Keratinocyte (primary cell): ENCODE measurements around the gene SLC12A1. TPM values are rescaled to one million over a fixed set of nuclear protein-coding genes. Genes with fewer than 3 reads are reported as not detected.

Source experiments
- DNase-seq: peaks from one replicate; pipeline ENCODE4 v3.0.0-alpha.2; 2011; ENCODE audit warnings: low read depth, missing footprints, low spot score
- FAIRE-seq: peaks from 2 replicates; lab custom pipeline; 2011; peaks lifted over from hg19 to GRCh38; lab: Jason Lieb, UNC
- H2AFZ ChIP-seq: 2 replicates; pipeline ENCODE4 v1.6.0; 2012; ENCODE audit warnings: low read length, control low read depth, inconsistent platforms; ENCODE audit not compliant: control insufficient read depth
- H3K27ac ChIP-seq: 2 replicates; pipeline ENCODE4 v1.5.1; 2011; ENCODE audit warnings: low read length; ENCODE audit not compliant: control insufficient read depth, insufficient read depth
- H3K27me3 ChIP-seq: 3 replicates; pipeline ENCODE4 v1.6.0; 2011; ENCODE audit warnings: low read length; ENCODE audit not compliant: control insufficient read depth, insufficient read depth; ENCODE audit errors: extremely low read depth
- H3K36me3 ChIP-seq, 2 experiments: 2 replicates in 1 of 2; 3 replicates in 1 of 2; pipeline ENCODE4 v1.5.1; 2011; ENCODE audit warnings: low read length in 2 of 2, mild to moderate bottlenecking in 1 of 2; ENCODE audit not compliant: control insufficient read depth in 2 of 2, insufficient read depth in 2 of 2; ENCODE audit errors: extremely low read depth in 1 of 2
- H3K4me1 ChIP-seq: 3 replicates; pipeline ENCODE4 v1.5.1; 2011; ENCODE audit warnings: low read length; ENCODE audit not compliant: control insufficient read depth, insufficient read depth; ENCODE audit errors: extremely low read depth
- H3K4me2 ChIP-seq: 3 replicates; pipeline ENCODE4 v1.6.0; 2011; ENCODE audit warnings: low read depth, low read length; ENCODE audit not compliant: control insufficient read depth, insufficient read depth; ENCODE audit errors: extremely low read depth
- H3K4me3 ChIP-seq, 3 experiments: fragments of 200-600 bp in 1 of 3; sonication (generic) in 1 of 3; 2 replicates in 2 of 3; 3 replicates in 1 of 3; pipeline ENCODE4 v1.5.1; 2011 to 2016; ENCODE audit warnings: low read length in 3 of 3, mild to moderate bottlenecking in 3 of 3, control low read depth in 2 of 3, inconsistent platforms in 1 of 3, low read depth in 1 of 3, mixed read lengths in 1 of 3, mixed run types in 1 of 3, moderate library complexity in 1 of 3; ENCODE audit not compliant: control insufficient read depth in 2 of 3, insufficient read depth in 2 of 3; ENCODE audit errors: extremely low read depth in 1 of 3
- H3K79me2 ChIP-seq: 2 replicates; pipeline ENCODE4 v1.6.0; 2012; ENCODE audit warnings: low read length; ENCODE audit not compliant: control insufficient read depth, insufficient read depth
- H3K9ac ChIP-seq: 3 replicates; pipeline ENCODE4 v1.6.0; 2011; ENCODE audit warnings: low read length; ENCODE audit not compliant: control insufficient read depth, insufficient read depth; ENCODE audit errors: extremely low read depth
- H3K9me1 ChIP-seq: 3 replicates; pipeline ENCODE4 v1.6.0; 2011; ENCODE audit warnings: low read length; ENCODE audit not compliant: control insufficient read depth, insufficient read depth; ENCODE audit errors: extremely low read depth
- H3K9me3 ChIP-seq: 2 replicates; pipeline ENCODE4 v1.5.1; 2012; ENCODE audit warnings: low read depth, low read length; ENCODE audit not compliant: control insufficient read depth
- H4K20me1 ChIP-seq: 3 replicates; pipeline ENCODE4 v1.6.0; 2011; ENCODE audit warnings: low read length; ENCODE audit not compliant: control insufficient read depth, insufficient read depth; ENCODE audit errors: extremely low read depth
- CTCF ChIP-seq, 3 experiments: IDR thresholded peaks in 1 of 3; conservative IDR thresholded peaks in 1 of 3; optimal IDR thresholded peaks in 1 of 3; 2 replicates in 2 of 3; 3 replicates in 1 of 3; pipeline versions ENCODE3 to v1.5.1; 2011; ENCODE audit warnings: low read length in 3 of 3, mild to moderate bottlenecking in 3 of 3, moderate library complexity in 2 of 3, control low read depth in 1 of 3, inconsistent platforms in 1 of 3; ENCODE audit not compliant: insufficient read depth in 2 of 3; ENCODE audit errors: extremely low read depth in 1 of 3
- EZH2 ChIP-seq: IDR thresholded peaks from one replicate; pipeline ENCODE4 v1.6.1; 2012; ENCODE audit warnings: inconsistent platforms, mild to moderate bottlenecking, low read length, moderate library complexity
- dilution Hi-C: fragments of 300-500 bp; cut with MboI; formaldehyde crosslinking; loops from one replicate; pipeline ENCODE4 v1.7.0; 2020; ENCODE audit warnings: low sequenced_read_pairs; ENCODE audit not compliant: extremely low pct_ligation_motif_present
- polyA plus RNA-seq, 5 experiments: library from polyadenylated mRNA; depleted of rRNA in 3 of 5; stranded (reverse) in 3 of 5; stranded (forward) in 1 of 5; unstranded in 1 of 5; fragments of >200 nt; gene quantifications; 1 replicate in 1 of 5; 2 replicates in 3 of 5; 3 replicates in 1 of 5; pipeline versions ENCODE4 v1.2.1 to v1.2.3, GENCODE V29; 2011 to 2012; ENCODE audit warnings: missing spikeins in 2 of 5, low read depth in 1 of 5, low replicate concordance in 1 of 5

The SLC12A1 gene
- polyA plus RNA-seq, 1 donor (not counting 4 experiments of a cell fraction or from before 2014, with no cell fraction given) = not detected

GRCh38 chr15:48281674-48282073, 75.6 kb downstream of the SLC12A1 start:
- Histone ChIP-seq H3K79me2 (no peaks in the 10 kb centered on the region), H4K20me1 (no peaks in the 10 kb centered on the region), H3K27me3 (no peaks in the 10 kb centered on the region), H3K4me1 (no peaks in the 10 kb centered on the region), H3K36me3 (no peaks in the 10 kb centered on the region), H3K4me2 (no peak overlapping the region), H3K27ac (no peak overlapping the region), H3K4me3 (no peak overlapping the region), H2AFZ (no peak overlapping the region), H3K9me1 (no peaks in the 10 kb centered on the region), H3K9me3 (no peaks in the 10 kb centered on the region), H3K9ac (no peak overlapping the region)
- dilution Hi-C loops = no loop called here
- FAIRE-seq (no peak), DNase-seq (no peak)
- TF ChIP-seq EZH2 = no peak
- TF ChIP-seq CTCF (optimal IDR thresholded peaks at IDR 0.05 in 1 of 3, IDR thresholded peaks at IDR 0.05 in 1 of 3, conservative IDR thresholded peaks at IDR 0.05 in 1 of 3; ENCODE audit: extremely low read depth in 1 of 3, insufficient read depth in 2 of 3, low read length in 3 of 3) = no peak

GRCh38 chr15:48282216-48282615, 76.1 kb downstream of the SLC12A1 start:
- Histone ChIP-seq H3K36me3 (no peaks in the 10 kb centered on the region), H3K79me2 (no peaks in the 10 kb centered on the region), H3K9me1 (no peaks in the 10 kb centered on the region), H2AFZ (no peak overlapping the region), H3K27me3 (no peaks in the 10 kb centered on the region), H3K4me2 (no peak overlapping the region), H3K9ac (no peak overlapping the region), H3K4me3 (no peak overlapping the region), H4K20me1 (no peaks in the 10 kb centered on the region), H3K4me1 (no peaks in the 10 kb centered on the region), H3K9me3 (no peaks in the 10 kb centered on the region), H3K27ac (no peak overlapping the region)
- no peak for TF ChIP-seq EZH2
- no peak for TF ChIP-seq CTCF (optimal IDR thresholded peaks at IDR 0.05 in 1 of 3, IDR thresholded peaks at IDR 0.05 in 1 of 3, conservative IDR thresholded peaks at IDR 0.05 in 1 of 3; ENCODE audit: extremely low read depth in 1 of 3, insufficient read depth in 2 of 3, low read length in 3 of 3)
- dilution Hi-C loops = no loop called here
- FAIRE-seq = no peak
- DNase-seq = no peak
